ENCODE data around the gene LGI4.

Gene LGI4

GRCh38 chr19:35150445-35150844 lies 15.6 kb upstream of the LGI4 start:
- Histone ChIP-seq H3K4me3 (IDR thresholded peaks at IDR 0.05; ENCODE audit: insufficient read depth, low read depth, low read length) (no peak overlapping the region), H3K27me3 (ENCODE audit: insufficient read depth, low read depth) (no peaks in the 10 kb centered on the region; the same call in 1 of the 2 replicates), H3K27ac (no peak overlapping the region), H4K20me1 (ENCODE audit: insufficient read depth) (no peaks in the 10 kb centered on the region), H3K4me2 (no peak overlapping the region), H3K36me3 (ENCODE audit: insufficient read depth) (no peaks in the 10 kb centered on the region), H3K9ac (no peak overlapping the region), H3K79me2 (ENCODE audit: insufficient read depth, low read depth) (peaks cover 8% of the 10 kb centered on the region; the same call in 1 of the 2 replicates), H2AFZ (ENCODE audit: low read depth) (no peak overlapping the region), H3K4me1 (ENCODE audit: low read depth, poor library complexity, severe bottlenecking) (peaks cover 5% of the 10 kb centered on the region)
- no peak for TF ChIP-seq CTCF (conservative IDR thresholded peaks at IDR 0.05; ENCODE audit: low read depth, low read length)

- Histone ChIP-seq H3K4me3 (IDR thresholded peaks at IDR 0.05; ENCODE audit: insufficient read depth, low read depth, low read length) (no peak overlapping the region), H3K27ac (no peak overlapping the region), H3K27me3 (ENCODE audit: insufficient read depth, low read depth) (no peaks in the 10 kb centered on the region; the same call in 1 of the 2 replicates), H3K9ac (no peak overlapping the region), H3K79me2 (ENCODE audit: insufficient read depth, low read depth) (no peaks in the 10 kb centered on the region), H2AFZ (ENCODE audit: low read depth) (no peak overlapping the region), H3K36me3 (ENCODE audit: insufficient read depth) (no peaks in the 10 kb centered on the region), H3K4me1 (ENCODE audit: low read depth, poor library complexity, severe bottlenecking) (peaks cover 5% of the 10 kb centered on the region), H3K4me2 (no peak overlapping the region), H4K20me1 (ENCODE audit: insufficient read depth) (no peaks in the 10 kb centered on the region)
- no peak for TF ChIP-seq CTCF (conservative IDR thresholded peaks at IDR 0.05; ENCODE audit: low read depth, low read length)
Measured at GRCh38 chr19:35149463-35149862, 14.6 kb upstream of the LGI4 start.

- no peak overlapping the region for H3K4me2 ChIP-seq
- H3K4me1 ChIP-seq (ENCODE audit: low read depth, poor library complexity, severe bottlenecking), result peaks cover 2% of the 10 kb centered on the region
- H3K36me3 ChIP-seq (ENCODE audit: insufficient read depth), result no peaks in the 10 kb centered on the region
- H3K27me3 ChIP-seq (ENCODE audit: insufficient read depth, low read depth), result peaks cover 10% of the 10 kb centered on the region; the same call in 1 of the 2 replicates
- no peak for TF ChIP-seq CTCF (conservative IDR thresholded peaks at IDR 0.05; ENCODE audit: low read depth, low read length)
- H4K20me1 ChIP-seq (ENCODE audit: insufficient read depth), result no peaks in the 10 kb centered on the region
- no peaks in the 10 kb centered on the region for H3K79me2 ChIP-seq (ENCODE audit: insufficient read depth, low read depth)
- H3K27ac ChIP-seq, result no peak overlapping the region
- H2AFZ ChIP-seq (ENCODE audit: low read depth), result no peak overlapping the region
- no peak overlapping the region for H3K4me3 ChIP-seq (IDR thresholded peaks at IDR 0.05; ENCODE audit: insufficient read depth, low read depth, low read length)
- H3K9ac ChIP-seq, result no peak overlapping the region
Measured at GRCh38 chr19:35146746-35147459, 12.0 kb upstream of the LGI4 start.

- no peak overlapping the region for H3K27ac ChIP-seq
- no peak overlapping the region for H3K4me3 ChIP-seq (IDR thresholded peaks at IDR 0.05; ENCODE audit: insufficient read depth, low read depth, low read length)
- peaks cover 13% of the 10 kb centered on the region; the same call in 1 of the 2 replicates for H3K27me3 ChIP-seq (ENCODE audit: insufficient read depth, low read depth)
- no peak overlapping the region for H3K4me2 ChIP-seq
- no peaks in the 10 kb centered on the region for H3K79me2 ChIP-seq (ENCODE audit: insufficient read depth, low read depth)
- no peaks in the 10 kb centered on the region for H4K20me1 ChIP-seq (ENCODE audit: insufficient read depth)
- H3K4me1 ChIP-seq (ENCODE audit: low read depth, poor library complexity, severe bottlenecking), result peaks cover 7% of the 10 kb centered on the region
- no peak for TF ChIP-seq CTCF (conservative IDR thresholded peaks at IDR 0.05; ENCODE audit: low read depth, low read length)
- no peak overlapping the region for H2AFZ ChIP-seq (ENCODE audit: low read depth)
- no peaks in the 10 kb centered on the region for H3K36me3 ChIP-seq (ENCODE audit: insufficient read depth)
- H3K9ac ChIP-seq, result no peak overlapping the region
Measured at GRCh38 chr19:35144600-35145436, 10.0 kb upstream of the LGI4 start.

All from KMS-11 (cell line).